Measurements from ENCODE around the gene PSMB9.

DNA sequence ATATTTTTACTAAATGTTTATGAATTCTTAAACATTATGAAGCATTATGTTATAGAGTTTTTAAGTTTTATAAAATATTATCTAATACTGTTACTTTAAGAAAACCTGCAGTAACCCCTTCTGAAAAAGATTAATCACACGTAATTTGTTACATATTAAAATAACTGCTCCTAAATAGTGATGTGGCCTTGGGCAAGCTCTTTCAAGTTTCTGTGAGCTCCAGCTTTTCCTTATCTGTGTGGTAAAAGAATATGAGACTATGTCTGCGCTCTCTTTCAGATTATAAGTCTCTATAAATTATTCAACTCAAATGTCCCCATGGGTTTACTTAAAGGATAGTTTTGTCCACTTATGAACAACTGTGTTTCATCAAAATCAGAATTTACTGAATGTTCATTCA lies 54.9 kb downstream of the PSMB9 start:
- no peak for TF ChIP-seq POLR2AphosphoS5 (IDR thresholded peaks at IDR 0.05)
- no peak for TF ChIP-seq POLR2A (IDR thresholded peaks at IDR 0.05)
- TF ChIP-seq, protein P1, sequence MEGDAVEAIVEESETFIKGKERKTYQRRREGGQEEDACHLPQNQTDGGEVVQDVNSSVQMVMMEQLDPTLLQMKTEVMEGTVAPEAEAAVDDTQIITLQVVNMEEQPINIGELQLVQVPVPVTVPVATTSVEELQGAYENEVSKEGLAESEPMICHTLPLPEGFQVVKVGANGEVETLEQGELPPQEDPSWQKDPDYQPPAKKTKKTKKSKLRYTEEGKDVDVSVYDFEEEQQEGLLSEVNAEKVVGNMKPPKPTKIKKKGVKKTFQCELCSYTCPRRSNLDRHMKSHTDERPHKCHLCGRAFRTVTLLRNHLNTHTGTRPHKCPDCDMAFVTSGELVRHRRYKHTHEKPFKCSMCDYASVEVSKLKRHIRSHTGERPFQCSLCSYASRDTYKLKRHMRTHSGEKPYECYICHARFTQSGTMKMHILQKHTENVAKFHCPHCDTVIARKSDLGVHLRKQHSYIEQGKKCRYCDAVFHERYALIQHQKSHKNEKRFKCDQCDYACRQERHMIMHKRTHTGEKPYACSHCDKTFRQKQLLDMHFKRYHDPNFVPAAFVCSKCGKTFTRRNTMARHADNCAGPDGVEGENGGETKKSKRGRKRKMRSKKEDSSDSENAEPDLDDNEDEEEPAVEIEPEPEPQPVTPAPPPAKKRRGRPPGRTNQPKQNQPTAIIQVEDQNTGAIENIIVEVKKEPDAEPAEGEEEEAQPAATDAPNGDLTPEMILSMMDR (IDR thresholded peaks at IDR 0.05) = no peak
- TF ChIP-seq EP300 (IDR thresholded peaks at IDR 0.05) = no peak
